ENCODE measurements around the gene MXI1.

MXI1 gene

DNA sequence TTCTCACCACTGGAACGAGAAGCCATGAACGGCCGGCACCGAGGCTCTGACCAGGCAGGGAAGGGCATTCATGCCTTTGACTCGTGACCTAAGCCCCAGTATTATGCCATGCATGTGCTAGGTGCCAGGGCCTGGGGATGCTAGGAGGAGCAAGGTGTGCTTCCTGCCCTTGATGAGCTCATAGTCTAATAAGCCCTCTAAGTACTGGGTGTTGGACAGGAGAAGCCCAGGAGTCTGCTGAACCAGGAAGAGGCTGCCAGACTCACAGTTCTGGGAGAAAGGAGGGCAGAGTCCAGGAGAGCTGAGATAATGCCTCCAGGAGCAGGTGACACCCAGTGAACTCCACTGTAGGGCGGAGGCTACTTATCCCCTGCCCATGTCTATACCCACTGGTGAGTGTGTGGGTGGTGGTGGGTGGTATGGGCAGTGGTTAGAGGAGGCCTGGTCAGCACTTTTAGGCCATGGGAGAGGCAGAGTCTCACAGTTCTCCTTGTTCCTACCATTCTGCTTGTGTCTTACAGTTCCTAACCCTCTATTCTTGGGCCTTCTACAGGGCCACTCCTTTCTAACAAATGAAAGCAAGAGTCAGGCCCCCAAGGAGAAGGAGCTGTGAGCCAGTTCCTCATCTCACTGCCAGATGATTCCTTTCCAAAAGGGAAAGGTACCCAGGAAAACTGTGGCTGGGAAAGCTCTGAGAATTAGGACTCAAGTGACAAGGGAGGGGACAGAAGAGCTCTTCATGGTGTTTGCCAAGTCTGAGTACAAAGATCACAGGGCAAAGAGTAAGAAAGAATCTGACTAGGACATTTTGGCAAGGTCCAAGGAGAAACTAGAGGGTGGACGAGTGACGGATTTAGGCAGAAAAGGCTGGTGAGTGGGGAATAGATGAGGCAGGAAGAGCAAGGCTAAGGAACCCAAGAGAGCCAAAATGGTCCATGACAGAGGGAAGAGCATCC, 3.6 kb upstream of the MXI1 start:
- no peak overlapping the region for H3K9ac ChIP-seq (ENCODE audit: insufficient read length, low read depth)
- H3K9me3 ChIP-seq (ENCODE audit: insufficient read depth, low read length) = no peaks in the 10 kb centered on the region
- H3K4me3 ChIP-seq (ENCODE audit: insufficient read length, low read depth) = no peak overlapping the region
- H3K36me3 ChIP-seq (ENCODE audit: insufficient read depth, insufficient read length, low read length) = no peaks in the 10 kb centered on the region
- H3K27me3 ChIP-seq (ENCODE audit: insufficient read depth, insufficient read length) = peaks cover 40% of the 10 kb centered on the region
- H3K4me1 ChIP-seq (ENCODE audit: insufficient read depth, insufficient read length) = peaks cover 4% of the 10 kb centered on the region
- TF ChIP-seq SUZ12 (IDR thresholded peaks at IDR 0.05; ENCODE audit: extremely low read depth, insufficient read depth, insufficient read length) = no peak
- TF ChIP-seq ZNF274 (IDR thresholded peaks at IDR 0.05; ENCODE audit: low read depth, low read length) = no peak
- TF ChIP-seq YY1 (IDR thresholded peaks at IDR 0.05; ENCODE audit: insufficient read depth, insufficient read length) = no peak
- DNase-seq (ENCODE audit: low read depth, low spot score) = no peak

DNA sequence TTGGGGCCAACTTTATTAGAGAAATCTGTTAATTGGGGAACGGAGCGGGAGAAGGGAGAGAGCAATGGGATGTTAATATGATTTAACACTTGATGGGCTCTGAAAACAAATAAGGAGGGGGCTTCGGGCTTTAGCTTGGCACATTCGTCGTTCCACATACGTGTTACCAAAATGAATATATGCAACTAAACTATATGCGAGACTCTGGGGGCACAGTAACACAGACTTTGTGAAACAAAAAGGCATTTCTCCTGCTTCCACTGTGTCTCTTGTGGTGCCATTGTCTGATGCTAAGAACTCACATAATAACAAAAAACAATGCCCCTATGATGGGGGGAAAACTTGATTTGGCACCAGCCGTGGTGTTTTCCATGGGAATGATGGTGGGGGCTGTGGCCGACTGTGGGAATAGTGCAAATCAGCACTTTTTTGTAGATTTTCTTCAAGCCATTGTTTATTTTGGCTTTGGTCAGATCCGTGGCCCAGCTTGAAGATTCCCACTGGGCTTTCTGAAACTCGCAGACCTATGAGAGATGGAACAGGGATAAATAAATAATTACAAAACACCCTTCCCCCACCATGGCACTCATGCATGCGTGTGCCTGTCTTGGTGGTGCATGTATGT, 2.2 kb upstream of the MXI1 start:
- H3K9ac ChIP-seq (ENCODE audit: insufficient read length, low read depth) = no peak overlapping the region
- H3K4me3 ChIP-seq (ENCODE audit: insufficient read length, low read depth) = no peak overlapping the region
- peaks cover 46% of the 10 kb centered on the region for H3K27me3 ChIP-seq (ENCODE audit: insufficient read depth, insufficient read length)
- no peaks in the 10 kb centered on the region for H3K9me3 ChIP-seq (ENCODE audit: insufficient read depth, low read length)
- peaks cover 4% of the 10 kb centered on the region for H3K4me1 ChIP-seq (ENCODE audit: insufficient read depth, insufficient read length)
- no peak for DNase-seq (ENCODE audit: low read depth, low spot score)
- H3K36me3 ChIP-seq (ENCODE audit: insufficient read depth, insufficient read length, low read length) = no peaks in the 10 kb centered on the region
- TF ChIP-seq ZNF274 (IDR thresholded peaks at IDR 0.05; ENCODE audit: low read depth, low read length) = no peak
- TF ChIP-seq SUZ12 (IDR thresholded peaks at IDR 0.05; ENCODE audit: extremely low read depth, insufficient read depth, insufficient read length) = no peak
- TF ChIP-seq YY1 (IDR thresholded peaks at IDR 0.05; ENCODE audit: insufficient read depth, insufficient read length) = no peak

DNA sequence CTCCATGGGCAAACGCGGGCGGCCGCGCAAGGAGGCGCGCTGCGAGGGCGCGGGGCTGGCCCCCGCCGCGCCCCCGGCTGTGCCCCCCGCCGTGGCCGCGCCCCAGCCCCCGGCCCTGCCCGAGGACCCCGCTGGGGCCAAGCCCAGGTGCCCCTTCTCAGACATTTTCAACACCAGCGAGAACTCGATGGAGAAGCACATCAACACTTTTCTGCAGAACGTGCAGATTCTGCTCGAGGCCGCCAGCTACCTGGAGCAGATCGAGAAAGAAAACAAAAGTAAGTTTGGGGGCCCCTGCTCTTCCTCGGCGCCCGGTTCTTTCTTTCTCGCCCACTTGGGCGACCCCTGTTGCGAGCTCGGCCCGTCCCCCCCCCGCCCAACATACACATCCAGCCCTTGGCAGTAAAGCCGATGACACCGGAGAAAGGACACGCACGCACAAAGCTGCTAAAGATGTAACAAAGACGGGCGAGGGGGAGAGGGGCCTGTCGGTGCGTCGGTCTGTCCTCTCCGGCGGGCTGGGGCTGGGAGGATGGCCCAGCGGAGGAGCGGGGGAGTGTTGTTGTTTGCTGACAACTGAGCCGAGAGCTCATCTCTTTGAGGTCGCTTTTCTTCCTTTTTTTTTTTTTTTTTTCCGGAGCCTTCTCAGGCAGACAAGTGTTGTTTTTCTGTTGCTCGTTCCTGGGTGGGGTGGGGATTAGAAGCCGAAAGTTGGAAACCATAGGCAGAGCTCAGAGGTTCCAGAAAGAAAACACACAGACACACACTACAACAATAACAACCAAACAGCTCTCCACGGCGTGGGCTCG, 604 bp downstream of the MXI1 start:
- Histone ChIP-seq H3K36me3 (ENCODE audit: insufficient read depth, insufficient read length, low read length) (no peaks in the 10 kb centered on the region), H3K27me3 (ENCODE audit: insufficient read depth, insufficient read length) (peaks cover 64% of the 10 kb centered on the region), H3K4me3 (ENCODE audit: insufficient read length, low read depth) (peak overlapping the region; percentile 51), H3K9me3 (ENCODE audit: insufficient read depth, low read length) (no peaks in the 10 kb centered on the region), H3K4me1 (ENCODE audit: insufficient read depth, insufficient read length) (peaks cover 4% of the 10 kb centered on the region), H3K9ac (ENCODE audit: insufficient read length, low read depth) (peak overlapping the region; percentile 64)
- no peak for DNase-seq (ENCODE audit: low read depth, low spot score)
- TF ChIP-seq ZNF274 (IDR thresholded peaks at IDR 0.05; ENCODE audit: low read depth, low read length) (no peak), YY1 (IDR thresholded peaks at IDR 0.05; ENCODE audit: insufficient read depth, insufficient read length) (no peak), SUZ12 (IDR thresholded peaks at IDR 0.05; ENCODE audit: extremely low read depth, insufficient read depth, insufficient read length) (no peak)

DNA sequence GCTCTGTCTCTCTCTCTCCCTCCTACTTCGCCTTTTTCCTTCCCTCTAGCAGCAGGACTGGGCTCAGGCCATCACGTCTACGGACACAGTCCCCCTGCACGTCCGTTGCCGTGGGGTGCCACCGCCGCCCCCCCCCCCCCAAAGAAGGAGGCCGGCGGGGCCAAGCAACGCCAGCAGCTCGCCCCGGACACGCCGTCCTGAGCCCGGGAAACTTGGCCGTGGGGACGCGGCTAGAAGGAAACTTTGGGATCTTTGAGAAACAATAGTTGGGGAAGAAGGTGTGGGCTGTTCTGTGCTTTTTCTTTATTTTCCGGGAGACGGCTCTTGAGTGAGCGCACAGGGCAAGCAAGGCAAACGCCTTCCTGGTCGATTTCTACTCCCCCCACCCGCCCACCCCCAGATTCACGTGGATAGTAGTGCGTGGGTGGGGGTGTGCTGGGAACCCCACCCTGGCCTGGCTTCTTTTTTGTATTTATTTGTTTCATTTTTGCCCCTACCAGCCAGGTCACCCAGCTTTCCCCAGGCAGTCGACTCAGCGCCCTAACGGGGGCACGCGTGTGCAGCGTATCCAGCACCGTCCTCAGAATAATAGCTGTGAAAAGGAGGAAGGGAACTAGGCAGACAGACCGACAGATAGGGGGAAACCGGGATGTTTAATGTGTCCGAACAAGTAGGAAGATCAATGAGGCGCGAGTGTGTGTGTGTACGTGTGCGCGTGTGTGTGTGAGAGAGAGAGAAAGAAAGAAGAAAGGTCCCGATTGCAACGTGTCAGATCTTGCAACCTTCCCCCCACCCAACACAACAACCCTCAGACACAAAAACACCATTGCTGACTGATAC, 1.4 kb downstream of the MXI1 start:
- TF ChIP-seq SUZ12 (IDR thresholded peaks at IDR 0.05; ENCODE audit: extremely low read depth, insufficient read depth, insufficient read length) (no peak), YY1 (IDR thresholded peaks at IDR 0.05; ENCODE audit: insufficient read depth, insufficient read length) (no peak), ZNF274 (IDR thresholded peaks at IDR 0.05; ENCODE audit: low read depth, low read length) (no peak)
- no peaks in the 10 kb centered on the region for H3K9me3 ChIP-seq (ENCODE audit: insufficient read depth, low read length)
- no peak for DNase-seq (ENCODE audit: low read depth, low spot score)

DNA sequence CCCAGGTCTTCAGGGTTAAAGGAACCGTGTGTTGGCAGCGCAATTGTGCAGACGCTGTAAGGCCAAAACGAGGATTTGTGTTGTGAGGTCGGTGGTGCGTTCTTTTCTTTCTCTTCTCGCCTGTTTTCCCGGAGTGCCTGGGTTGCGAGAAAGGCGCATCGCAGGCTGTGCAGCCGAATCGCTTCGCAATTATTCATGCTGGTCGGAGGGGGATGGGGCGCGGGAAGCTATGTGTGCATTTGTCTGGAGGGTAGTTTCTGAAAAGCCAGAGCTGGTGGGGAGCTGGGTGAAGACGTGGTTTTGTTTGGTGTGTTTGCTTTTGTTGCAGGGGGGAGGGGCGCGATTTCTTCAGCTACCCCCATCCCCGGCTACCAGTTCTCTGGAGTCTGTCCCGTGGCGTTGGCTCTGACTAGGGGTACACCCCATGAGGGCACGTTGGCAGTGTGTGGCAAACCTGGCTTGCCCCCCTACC, 2.1 kb downstream of the MXI1 start:
- DNase-seq (ENCODE audit: low read depth, low spot score) = no peak

More for the DNA sequence above, 1.4 kb downstream of the MXI1 start:
- no peaks in the 10 kb centered on the region for H3K36me3 ChIP-seq (ENCODE audit: insufficient read depth, insufficient read length, low read length)
- H3K4me1 ChIP-seq (ENCODE audit: insufficient read depth, insufficient read length) = peaks cover 4% of the 10 kb centered on the region
- peak overlapping the region; percentile 51 for H3K4me3 ChIP-seq (ENCODE audit: insufficient read length, low read depth)
- H3K27me3 ChIP-seq (ENCODE audit: insufficient read depth, insufficient read length) = peaks cover 64% of the 10 kb centered on the region
- H3K9ac ChIP-seq (ENCODE audit: insufficient read length, low read depth) = peak overlapping the region; percentile 61

More for the DNA sequence above, 2.1 kb downstream of the MXI1 start:
- Histone ChIP-seq H3K27me3 (ENCODE audit: insufficient read depth, insufficient read length) (peaks cover 59% of the 10 kb centered on the region), H3K9ac (ENCODE audit: insufficient read length, low read depth) (peak overlapping the region; percentile 5), H3K9me3 (ENCODE audit: insufficient read depth, low read length) (no peaks in the 10 kb centered on the region), H3K4me3 (ENCODE audit: insufficient read length, low read depth) (peak overlapping the region; percentile 41), H3K4me1 (ENCODE audit: insufficient read depth, insufficient read length) (peaks cover 4% of the 10 kb centered on the region), H3K36me3 (ENCODE audit: insufficient read depth, insufficient read length, low read length) (no peaks in the 10 kb centered on the region)
- TF ChIP-seq SUZ12 (IDR thresholded peaks at IDR 0.05; ENCODE audit: extremely low read depth, insufficient read depth, insufficient read length) (no peak), ZNF274 (IDR thresholded peaks at IDR 0.05; ENCODE audit: low read depth, low read length) (no peak), YY1 (IDR thresholded peaks at IDR 0.05; ENCODE audit: insufficient read depth, insufficient read length) (no peak)

All from NT2/D1 (cell line).